Coronary artery (tissue), 2 donors: ENCODE measurements around the gene SNX33.
A peak's percentile ranks its signal among the peaks of the same experiment; 100 is the strongest.

Source experiments
- DNase-seq: peaks from one replicate; pipeline ENCODE4 v3.0.0-alpha.2; 2017; ENCODE audit warnings: low spot score
- H3K27ac ChIP-seq, 2 donors: fragments of 200-600 bp; sonication (generic); one replicate each; pipeline ENCODE4 v1.5.1; 2016 to 2019
- H3K4me3 ChIP-seq: fragments of 200-600 bp; sonication (generic); 2 replicates; pipeline ENCODE4 v1.5.1; 2016; ENCODE audit warnings: mild to moderate bottlenecking, moderate library complexity
- TF ChIP-seq, protein P1 (sequence below): fragments of 200-600 bp; sonication (generic); IDR thresholded peaks from one replicate; pipeline ENCODE4 v1.5.1; 2019; ENCODE audit warnings: antibody characterized with exemption

Gene SNX33, protein sequence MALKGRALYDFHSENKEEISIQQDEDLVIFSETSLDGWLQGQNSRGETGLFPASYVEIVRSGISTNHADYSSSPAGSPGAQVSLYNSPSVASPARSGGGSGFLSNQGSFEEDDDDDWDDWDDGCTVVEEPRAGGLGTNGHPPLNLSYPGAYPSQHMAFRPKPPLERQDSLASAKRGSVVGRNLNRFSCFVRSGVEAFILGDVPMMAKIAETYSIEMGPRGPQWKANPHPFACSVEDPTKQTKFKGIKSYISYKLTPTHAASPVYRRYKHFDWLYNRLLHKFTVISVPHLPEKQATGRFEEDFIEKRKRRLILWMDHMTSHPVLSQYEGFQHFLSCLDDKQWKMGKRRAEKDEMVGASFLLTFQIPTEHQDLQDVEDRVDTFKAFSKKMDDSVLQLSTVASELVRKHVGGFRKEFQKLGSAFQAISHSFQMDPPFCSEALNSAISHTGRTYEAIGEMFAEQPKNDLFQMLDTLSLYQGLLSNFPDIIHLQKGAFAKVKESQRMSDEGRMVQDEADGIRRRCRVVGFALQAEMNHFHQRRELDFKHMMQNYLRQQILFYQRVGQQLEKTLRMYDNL

DNA sequence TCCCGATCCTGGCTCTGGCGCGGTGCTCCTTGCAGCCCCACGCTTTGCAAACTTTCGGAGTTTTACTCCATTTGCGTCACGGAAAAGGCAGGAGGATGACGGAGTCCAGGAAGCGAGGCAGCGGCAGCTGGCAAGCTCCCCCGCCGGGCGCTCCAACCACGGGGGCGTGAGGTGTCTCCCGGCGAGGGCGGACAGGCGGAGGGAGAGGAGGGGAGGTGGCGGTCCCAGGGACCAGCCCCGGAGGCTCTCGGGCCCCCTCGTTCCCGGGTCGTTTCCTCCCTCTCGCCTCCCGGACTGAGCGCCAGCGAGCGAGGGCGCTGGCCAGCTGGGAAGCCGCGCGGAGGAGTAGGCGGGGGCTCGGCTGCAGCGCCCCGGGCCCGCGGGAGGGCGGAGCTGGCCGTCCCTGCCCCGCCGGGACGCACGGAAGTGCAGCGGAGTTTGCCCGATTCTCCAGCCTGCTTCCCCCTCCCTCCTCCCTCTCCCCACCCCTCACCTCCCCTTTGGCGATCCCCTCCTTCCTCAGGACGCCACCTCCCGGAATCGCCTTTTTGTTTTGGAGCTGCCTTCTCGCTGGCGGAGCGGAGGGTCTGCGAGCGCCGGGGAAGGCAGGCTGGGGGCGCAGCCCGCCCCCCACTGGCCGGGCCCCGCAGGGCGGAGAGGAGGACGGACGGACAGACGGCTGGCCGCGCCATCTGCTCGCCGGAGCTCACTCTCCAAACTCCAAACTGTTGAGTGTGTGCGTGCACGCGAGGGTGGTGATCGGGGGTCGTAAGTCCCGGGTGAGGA lies at the start of gene SNX33:
Gene SNX33 (plus strand): TSS at position 543 of the 786 bp plus-strand sequence. CDS start 1,191 bp downstream, outside the sequence.
- peak within 1 kb of the TSS; percentile 94 to 99 for H3K27ac ChIP-seq
- DNase-seq = peak; percentile 93
- TF ChIP-seq, protein P1, sequence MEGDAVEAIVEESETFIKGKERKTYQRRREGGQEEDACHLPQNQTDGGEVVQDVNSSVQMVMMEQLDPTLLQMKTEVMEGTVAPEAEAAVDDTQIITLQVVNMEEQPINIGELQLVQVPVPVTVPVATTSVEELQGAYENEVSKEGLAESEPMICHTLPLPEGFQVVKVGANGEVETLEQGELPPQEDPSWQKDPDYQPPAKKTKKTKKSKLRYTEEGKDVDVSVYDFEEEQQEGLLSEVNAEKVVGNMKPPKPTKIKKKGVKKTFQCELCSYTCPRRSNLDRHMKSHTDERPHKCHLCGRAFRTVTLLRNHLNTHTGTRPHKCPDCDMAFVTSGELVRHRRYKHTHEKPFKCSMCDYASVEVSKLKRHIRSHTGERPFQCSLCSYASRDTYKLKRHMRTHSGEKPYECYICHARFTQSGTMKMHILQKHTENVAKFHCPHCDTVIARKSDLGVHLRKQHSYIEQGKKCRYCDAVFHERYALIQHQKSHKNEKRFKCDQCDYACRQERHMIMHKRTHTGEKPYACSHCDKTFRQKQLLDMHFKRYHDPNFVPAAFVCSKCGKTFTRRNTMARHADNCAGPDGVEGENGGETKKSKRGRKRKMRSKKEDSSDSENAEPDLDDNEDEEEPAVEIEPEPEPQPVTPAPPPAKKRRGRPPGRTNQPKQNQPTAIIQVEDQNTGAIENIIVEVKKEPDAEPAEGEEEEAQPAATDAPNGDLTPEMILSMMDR = peak; percentile 47
- H3K4me3 ChIP-seq = peak within 1 kb of the TSS; percentile 88

DNA sequence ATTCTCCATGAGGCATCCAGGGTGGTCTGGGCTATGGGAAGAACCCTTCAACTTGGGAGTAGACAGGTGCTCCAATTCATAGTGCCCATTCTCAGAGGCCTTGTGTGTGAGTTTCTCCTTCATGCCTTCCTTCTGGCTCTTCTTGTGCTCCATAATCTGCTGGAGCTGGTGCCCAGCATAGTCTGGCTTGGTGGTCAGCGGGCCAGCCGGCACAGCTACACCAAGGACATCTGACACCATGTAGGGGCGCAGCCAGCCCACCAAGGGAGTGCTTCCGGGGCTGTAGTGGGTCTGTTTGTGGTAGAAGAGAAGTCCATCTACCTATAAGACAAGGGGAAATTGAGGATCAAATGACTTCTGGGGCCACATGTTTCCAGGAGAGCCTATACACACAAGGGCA lies 49.4 kb upstream of the SNX33 start:
- TF ChIP-seq, protein P1 = no peak
- H3K27ac ChIP-seq = no peak overlapping the region
- no peak for DNase-seq
- no peak overlapping the region for H3K4me3 ChIP-seq

DNA sequence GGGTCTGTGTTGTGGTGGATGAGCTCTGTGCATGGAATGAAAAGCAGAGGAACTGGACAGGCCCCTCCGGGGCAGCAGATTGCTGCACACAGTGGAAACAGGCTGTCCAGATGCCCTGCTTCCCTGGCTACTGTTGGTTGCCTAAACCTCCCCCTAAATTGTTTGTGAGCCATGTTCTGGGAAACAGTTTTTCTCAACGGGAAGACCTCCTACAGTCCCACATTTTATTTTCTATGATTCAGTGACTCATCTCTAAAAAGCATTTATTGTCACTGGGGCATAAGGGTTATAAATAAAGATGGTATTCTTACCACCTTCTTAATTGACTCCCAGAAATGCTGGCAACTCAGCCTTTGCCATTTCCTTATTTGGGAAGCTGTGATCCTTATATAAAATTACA lies 48.3 kb upstream of the SNX33 start:
- TF ChIP-seq, protein P1 = no peak
- Histone ChIP-seq H3K27ac (no peak overlapping the region), H3K4me3 (no peak overlapping the region)
- no peak for DNase-seq

DNA sequence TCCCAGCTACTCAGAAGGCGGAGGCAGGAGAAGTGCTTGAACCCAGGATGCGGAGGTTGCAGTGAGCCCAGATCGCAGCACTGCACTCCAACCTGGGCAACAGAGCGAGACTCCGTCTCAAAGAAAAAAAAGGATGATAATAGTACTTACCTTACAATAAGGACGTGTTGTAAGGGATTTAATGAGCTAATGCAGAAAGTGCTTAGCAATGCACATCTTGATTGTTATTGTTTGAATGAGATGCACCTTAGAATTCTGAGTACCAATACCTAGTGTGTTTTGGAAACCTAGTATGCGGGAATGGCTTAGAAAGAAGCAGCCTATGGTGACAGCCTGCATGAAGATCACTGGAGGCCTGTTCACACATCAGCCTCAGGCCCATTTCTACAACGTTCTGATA lies 41.7 kb upstream of the SNX33 start:
- DNase-seq = no peak
- no peak overlapping the region for H3K27ac ChIP-seq
- H3K4me3 ChIP-seq = no peak overlapping the region
- TF ChIP-seq, protein P1 = no peak

DNA sequence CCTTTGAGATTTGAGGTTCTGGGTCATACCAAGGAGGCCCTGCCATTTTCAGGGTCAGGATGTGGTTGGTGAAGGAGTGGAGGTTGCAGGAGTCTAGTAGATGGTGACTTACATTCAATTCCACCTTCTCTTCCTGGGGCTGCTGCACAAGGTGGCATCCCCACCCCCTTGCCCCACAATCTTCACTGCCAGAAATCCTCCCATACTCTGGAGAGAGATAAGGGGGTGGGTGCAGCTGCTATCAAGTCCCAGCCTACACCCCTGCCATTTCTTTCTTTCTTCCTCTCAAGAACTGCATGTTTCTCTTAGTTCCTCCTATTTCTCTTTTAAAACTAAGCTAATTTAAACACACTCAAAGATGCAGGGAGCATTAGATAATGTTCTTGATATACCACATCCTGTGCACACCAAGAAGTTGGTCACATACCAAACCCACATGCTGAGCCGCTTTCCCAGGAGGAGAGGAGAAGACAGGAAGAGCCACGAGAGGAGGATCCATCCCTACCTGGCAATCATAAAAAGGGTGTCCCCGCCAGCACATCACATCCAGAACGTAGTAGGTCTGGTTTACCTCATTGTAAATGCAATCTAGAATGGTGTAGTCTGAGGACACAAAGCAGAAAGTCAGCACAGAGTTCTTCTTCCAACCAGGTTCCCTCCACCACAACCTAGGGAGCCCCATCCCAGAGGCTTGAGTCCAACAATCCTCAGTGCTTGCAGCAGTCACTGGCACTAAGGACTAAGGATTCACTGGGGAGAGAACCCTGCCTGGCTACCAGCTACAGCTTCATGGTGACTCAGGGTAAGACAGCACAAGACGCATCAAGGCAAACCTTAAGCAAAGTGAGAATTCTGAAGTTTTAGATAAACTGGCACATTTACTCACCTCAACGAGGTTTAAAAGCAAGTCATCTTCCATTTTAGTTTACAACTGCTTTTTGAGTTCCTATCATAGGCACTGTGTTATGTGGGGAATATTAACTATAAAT lies 40.7 kb upstream of the SNX33 start:
- Histone ChIP-seq H3K4me3 (no peak overlapping the region), H3K27ac (no peak overlapping the region)
- DNase-seq = no peak
- TF ChIP-seq, protein P1 = no peak

DNA sequence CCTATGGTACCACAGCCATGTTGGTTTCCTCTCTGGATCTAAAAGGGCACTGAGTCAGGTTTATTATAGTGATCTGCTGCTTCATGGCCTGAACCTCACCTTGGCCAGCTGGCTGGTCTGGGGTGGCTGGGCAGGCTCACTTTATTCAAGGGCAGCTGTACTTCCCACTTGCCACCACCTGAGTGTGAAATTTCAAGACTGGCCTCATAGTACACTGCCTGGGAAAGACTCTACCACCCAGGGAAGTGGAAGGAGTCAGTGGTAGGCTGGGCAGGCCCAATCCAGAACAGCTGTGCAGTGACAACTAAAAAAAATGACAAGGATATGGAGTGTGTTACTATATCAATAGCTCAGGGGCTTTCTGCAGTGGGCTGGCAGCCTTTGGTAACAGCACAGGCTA lies 30.9 kb upstream of the SNX33 start:
- no peak for DNase-seq
- TF ChIP-seq, protein P1 = no peak

More for the DNA sequence above, 30.9 kb upstream of the SNX33 start:
- Histone ChIP-seq H3K4me3 (no peak overlapping the region), H3K27ac (no peak overlapping the region)
